GM06990 (cell line): Measurements from ENCODE around the gene HDHD3.

Source experiments
- DNase-seq: peaks from one replicate; pipeline ENCODE4 v3.0.0-alpha.2; 2011; ENCODE audit not compliant: insufficient read length; ENCODE audit errors: extremely low read depth
- H3K27me3 ChIP-seq: replicated peaks from 2 replicates; pipeline ENCODE4 v1.6.0; 2011; ENCODE audit warnings: low read length; ENCODE audit not compliant: control insufficient read depth, insufficient read depth
- H3K36me3 ChIP-seq: 2 replicates; pipeline ENCODE4 v1.5.1; 2011; ENCODE audit warnings: low read length; ENCODE audit not compliant: control insufficient read depth, insufficient read depth
- H3K4me3 ChIP-seq: replicated peaks from 2 replicates; pipeline ENCODE4 v1.5.1; 2011; ENCODE audit warnings: low read depth, mild to moderate bottlenecking, control low read depth, low read length
- CTCF ChIP-seq: IDR thresholded peaks from 2 replicates; pipeline ENCODE4 v1.5.1; 2011; ENCODE audit warnings: low read length, control low read depth, mild to moderate bottlenecking, inconsistent platforms; ENCODE audit not compliant: insufficient read depth, poor library complexity, severe bottlenecking

Gene HDHD3

GRCh38 chr9:113326230-113326629 is 50.6 kb downstream of the HDHD3 start:
- no peaks in the 10 kb centered on the region for H3K36me3 ChIP-seq
- H3K27me3 ChIP-seq, result no peaks in the 10 kb centered on the region; the same call in 1 of the 2 replicates
- no peak overlapping the region for H3K4me3 ChIP-seq
- no peak for TF ChIP-seq CTCF
- DNase-seq, result no peak
